GM19239 (cell line): ENCODE results near the gene LRRC8C.
A peak's percentile ranks its signal among the peaks of the same experiment; 100 is the strongest.
"Not testable (repeated sequence)": the region's sequence is repeated elsewhere in the genome, so short reads cannot be mapped to it uniquely, and the experiment has no call there.

ENCODE experiments used
- DNase-seq: peaks from one replicate; pipeline ENCODE4 v3.0.0; 2011; ENCODE audit warnings: low spot score; ENCODE audit not compliant: insufficient read length
- FAIRE-seq: peaks from 2 replicates; lab custom pipeline; 2011; peaks lifted over from hg19 to GRCh38; lab: Jason Lieb, UNC

The LRRC8C gene

GRCh38 chr1:89632657-89633247, at the start of gene LRRC8C:
TSS of gene LRRC8C (plus strand) at chr1:89633120. CDS start at chr1:89686474, 53,354 bp downstream.
- peak; percentile 68 for DNase-seq
- FAIRE-seq = peak; percentile 76

- FAIRE-seq = no peak
- DNase-seq = no peak
Observed at GRCh38 chr1:89584211-89584610, 48.7 kb upstream of the LRRC8C start.

DNA sequence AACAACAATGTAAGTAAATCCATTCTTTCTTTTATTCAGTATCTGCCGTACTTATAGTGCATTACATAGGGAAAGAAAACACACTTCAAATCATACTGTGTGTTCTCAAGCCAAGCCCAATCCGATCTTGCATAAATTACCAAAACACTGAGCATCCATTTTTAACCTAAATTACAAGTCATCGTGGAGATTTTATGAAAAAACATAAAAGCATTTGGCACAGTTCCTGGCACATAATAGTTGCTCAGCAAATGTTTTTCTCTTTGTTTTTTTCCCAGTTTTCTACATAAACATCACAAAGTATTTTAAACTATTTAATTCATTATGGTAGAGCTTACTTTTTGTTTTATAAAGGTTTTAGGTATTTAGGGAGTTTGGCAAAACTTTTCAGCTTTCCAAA, 48.1 kb upstream of the LRRC8C start:
- FAIRE-seq (no peak), DNase-seq (no peak)

GRCh38 chr1:89587729-89588161, 45.2 kb upstream of the LRRC8C start:
- FAIRE-seq = no peak
- no peak for DNase-seq

DNA sequence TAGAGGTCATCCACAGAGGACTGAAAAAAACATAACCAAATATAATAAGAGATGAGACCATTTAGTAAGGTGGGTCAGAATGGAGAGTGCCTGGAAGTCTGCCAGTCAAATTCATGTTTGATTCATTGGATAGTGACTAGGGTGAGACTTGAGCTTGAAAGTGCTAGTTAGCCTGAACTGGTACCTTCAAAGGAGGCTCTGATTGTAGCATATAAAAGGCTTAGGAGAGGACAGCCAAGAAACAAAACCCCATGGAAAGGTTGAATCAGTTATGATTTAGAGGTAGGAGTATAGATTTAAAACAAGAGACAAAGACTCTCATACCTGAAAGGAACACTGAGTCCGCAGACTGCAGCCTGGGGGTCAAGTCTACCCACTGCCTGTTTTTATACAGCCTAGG, 44.4 kb upstream of the LRRC8C start:
- DNase-seq (no peak), FAIRE-seq (no peak)

DNA sequence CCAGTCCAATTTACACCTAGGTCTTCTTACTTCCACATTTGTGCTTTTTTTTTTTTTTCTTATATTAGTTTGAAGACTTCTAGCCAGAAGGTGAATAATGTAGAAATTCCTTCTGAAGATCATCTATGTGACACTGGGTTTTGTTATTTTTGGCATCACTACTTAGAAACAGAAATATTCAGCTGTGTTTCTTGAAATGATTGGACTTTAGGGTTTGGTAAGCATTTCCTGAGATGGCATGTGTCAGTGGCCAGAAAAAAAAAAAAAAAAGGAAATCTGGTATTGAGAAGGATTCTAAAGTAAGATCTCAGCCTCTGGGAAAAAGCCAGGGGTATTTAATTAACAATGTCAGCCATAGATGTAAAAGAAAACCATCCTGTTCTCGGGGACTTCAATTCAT, 43.4 kb upstream of the LRRC8C start:
- FAIRE-seq (peak; percentile 47), DNase-seq (no peak)

GRCh38 chr1:89590341-89591080, 42.4 kb upstream of the LRRC8C start:
- no peak for DNase-seq

DNA sequence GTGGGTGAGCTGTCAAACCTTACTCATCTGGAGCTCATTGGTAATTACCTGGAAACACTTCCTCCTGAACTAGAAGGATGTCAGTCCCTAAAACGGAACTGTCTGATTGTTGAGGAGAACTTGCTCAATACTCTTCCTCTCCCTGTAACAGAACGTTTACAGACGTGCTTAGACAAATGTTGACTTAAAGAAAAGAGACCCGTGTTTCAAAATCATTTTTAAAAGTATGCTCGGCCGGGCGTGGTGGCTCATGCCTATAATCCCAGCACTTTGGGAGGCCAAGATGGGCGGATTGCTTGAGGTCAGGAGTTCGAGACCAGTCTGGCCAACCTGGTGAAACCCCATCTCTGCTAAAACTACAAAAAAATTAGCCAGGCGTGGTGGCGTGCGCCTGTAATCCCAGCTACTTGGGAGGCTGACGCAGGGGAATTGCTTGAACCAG, 40.0 kb upstream of the LRRC8C start:
- not testable (repeated sequence) for FAIRE-seq

More at GRCh38 chr1:89590341-89591080, 42.4 kb upstream of the LRRC8C start:
- no peak for FAIRE-seq

GRCh38 chr1:89594096-89594740, 38.7 kb upstream of the LRRC8C start:
- FAIRE-seq = no peak
- DNase-seq = no peak

More for the DNA sequence above, 40.0 kb upstream of the LRRC8C start:
- not testable (repeated sequence) for DNase-seq

DNA sequence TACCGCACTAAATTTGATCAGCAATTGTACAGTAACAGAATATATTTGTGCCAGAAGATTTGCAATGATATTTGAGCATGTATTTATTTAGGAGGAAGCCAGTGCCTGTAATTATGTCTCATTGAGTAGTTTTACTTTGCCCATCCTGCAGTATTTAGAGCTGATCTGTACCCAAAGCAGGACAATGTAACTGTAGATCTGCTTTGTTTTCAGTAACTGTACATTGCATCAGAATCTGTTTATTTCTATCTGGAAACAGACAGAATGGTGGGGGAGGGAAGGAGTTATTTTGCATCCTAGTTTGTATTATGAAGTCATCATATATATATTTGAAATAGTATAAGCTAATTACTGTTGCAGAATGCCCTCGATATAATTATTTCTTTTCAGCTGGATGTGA, 36.2 kb upstream of the LRRC8C start:
- DNase-seq = no peak
- FAIRE-seq = no peak

DNA sequence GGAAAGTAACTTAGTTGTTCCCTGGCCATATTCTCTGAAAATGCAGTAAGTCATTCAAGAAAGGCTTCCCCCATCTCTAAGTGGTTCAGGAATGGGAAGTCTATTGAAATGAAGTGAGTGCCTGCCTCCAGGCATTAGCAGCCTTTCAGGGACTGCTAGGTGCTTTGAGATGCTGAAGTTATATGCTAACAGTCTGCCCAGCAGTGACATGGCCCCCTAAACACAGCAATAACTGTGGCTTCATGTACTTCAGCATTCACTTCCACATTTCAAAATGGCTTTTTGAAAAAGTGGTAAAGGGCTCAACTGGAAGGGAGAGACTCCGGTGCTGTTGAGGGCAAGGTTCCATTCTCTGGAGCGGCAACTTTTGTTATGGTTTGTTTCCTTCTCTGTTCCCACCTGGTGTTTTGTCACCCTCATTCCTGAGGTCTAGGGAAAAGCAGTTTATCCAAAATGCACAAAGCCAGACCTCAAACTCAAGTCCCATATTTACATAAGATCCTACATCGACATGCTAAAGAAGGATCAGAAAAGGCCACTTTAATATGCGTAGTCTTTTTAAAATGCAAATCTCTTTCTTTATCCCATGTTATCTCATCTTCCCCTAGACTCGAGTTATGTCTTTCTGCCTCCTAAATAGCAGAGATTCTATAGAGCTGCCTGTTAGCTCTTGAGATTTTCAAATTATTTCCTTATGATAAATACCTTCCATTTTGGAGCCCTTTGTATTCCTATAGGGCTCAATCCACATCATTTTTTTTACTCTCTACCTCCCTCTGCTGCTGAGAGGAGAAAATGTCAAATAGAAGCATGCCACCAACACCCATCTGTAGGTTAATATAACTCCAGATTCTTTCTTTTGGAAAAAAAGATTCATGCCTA, 34.2 kb upstream of the LRRC8C start:
- DNase-seq (peak; percentile 8), FAIRE-seq (peak; percentile 84)

- DNase-seq = no peak
- FAIRE-seq = no peak
Observed at GRCh38 chr1:89599332-89599630, 33.6 kb upstream of the LRRC8C start.

- DNase-seq = no peak
- FAIRE-seq = no peak
Observed at GRCh38 chr1:89600451-89601224, 32.3 kb upstream of the LRRC8C start.

DNA sequence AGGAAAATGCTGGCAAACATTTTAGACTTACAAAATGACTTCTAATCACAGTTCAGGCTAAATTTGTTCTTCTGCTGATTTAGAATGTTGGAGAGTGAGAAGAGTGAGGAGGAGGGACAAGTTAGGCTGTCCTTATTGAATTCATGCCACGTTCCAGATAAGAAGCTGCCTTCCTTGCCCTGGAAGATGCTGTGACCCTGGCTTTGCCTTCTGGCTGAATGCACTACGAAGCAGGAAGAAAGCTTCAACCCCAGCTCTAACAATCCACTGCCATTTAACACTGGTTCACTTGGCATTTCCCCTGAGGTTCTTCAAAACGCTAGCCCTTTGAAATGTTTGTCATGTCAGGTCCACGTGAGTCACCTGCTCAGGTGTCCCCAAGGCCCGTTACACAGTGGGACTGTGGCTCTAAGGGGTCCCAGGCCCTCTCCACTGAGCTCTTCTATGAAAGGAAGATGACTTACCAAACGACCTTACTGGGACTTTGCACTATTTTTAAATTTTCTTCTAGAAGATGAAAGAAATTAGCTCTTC, 30.0 kb upstream of the LRRC8C start:
- DNase-seq = no peak
- no peak for FAIRE-seq

DNA sequence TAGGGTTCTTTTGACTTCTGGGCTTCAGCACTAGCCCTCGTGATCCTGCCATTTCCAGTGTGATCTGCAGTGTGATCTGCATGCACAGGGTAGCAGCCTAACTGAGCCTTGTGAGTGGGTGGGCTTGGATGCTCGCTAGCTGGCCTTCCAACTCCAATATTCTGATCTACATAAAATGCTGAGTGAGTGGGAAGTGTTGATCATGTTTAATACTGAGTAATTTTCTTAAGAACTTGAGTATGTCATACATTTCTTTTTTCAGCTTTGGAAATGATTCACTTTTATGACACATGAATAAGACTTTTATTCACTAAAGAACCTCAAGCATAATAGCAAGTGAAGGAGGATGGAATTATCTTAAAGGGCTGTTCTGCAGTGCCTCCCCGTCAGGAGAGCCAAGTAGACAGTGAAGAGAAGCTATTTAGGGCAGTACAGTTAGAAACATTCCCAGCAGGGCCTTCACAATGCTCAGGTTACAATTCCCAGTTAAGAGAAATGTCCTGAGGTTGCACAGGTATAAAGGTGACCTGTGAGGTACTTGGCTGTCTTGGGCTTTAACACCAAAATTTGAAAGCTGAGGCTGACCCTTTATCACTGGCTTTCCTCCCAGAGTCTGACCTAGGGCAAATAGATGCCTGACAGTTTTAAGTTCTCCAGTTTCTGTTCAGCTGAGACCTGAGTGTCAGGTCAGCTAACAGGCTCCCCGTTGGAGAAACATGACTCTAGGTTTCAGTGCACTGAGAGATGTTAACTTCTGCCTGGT, 29.1 kb upstream of the LRRC8C start:
- DNase-seq (no peak), FAIRE-seq (no peak)

DNA sequence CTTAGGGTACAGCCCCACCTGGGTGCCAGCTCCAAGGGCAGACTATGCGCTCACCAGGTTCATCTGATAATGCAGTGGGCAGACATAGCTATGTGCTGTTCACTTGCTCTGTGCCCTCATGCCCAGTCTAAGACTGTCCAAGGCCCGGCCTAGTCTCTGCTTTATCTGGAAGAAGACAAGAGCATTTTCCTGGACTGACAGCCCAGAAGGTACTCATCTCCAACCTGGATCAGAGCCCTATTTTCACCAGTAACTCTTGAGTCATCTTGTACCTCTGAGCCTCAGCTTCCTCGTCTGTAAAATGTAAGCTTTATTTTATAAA, 28.5 kb upstream of the LRRC8C start:
- no peak for FAIRE-seq
- DNase-seq = no peak

DNA sequence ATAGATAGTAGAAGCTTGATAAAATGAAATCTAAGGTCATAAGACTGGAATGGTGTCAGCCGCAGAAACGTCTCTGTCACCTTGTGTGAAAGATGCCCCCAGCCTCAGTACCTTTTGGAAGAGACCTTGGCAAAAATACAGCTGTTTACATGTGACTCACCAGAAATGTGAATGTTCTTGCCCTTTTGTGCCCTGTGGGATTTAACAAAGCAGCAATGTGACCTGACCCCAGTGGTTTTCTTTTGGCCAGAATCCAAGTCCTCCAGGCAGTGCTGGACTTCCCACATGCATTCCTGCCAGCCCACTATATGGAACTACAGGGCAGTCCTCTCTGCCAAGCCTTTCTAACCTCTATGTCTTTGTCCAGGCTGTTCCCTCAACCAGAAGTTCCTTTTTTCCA, 27.2 kb upstream of the LRRC8C start:
- no peak for DNase-seq
- FAIRE-seq = no peak

GRCh38 chr1:89606227-89606980, 26.5 kb upstream of the LRRC8C start:
- DNase-seq (no peak), FAIRE-seq (no peak)
